GM10248 (cell line): ENCODE measurements around the gene TIGD2.

ENCODE experiments used
- CTCF ChIA-PET: fragments of 300-600 bp; sonication (Branson Sonifier 250); formaldehyde crosslinking; extraction: SDS; loops from one replicate; lab custom pipeline; 2021; ENCODE audit warnings: antibody characterized with exemption; lab: Yijun Ruan, JAX
- POLR2A ChIA-PET: fragments of 350-650 bp; sonication (Branson Sonifier 250); formaldehyde crosslinking; extraction: SDS; loops from one replicate; lab custom pipeline; 2020; ENCODE audit warnings: antibody characterized with exemption; lab: Yijun Ruan, JAX
- DNase-seq: peaks from one replicate; pipeline ENCODE4 v3.0.0; 2012; ENCODE audit errors: extremely low spot score
- TF ChIP-seq, protein P1 (sequence below): IDR thresholded peaks from 2 replicates; pipeline ENCODE4 v1.5.1; 2012; ENCODE audit warnings: mild to moderate bottlenecking, low read depth; ENCODE audit errors: extremely low read depth, missing control alignments, control extremely low read depth

Gene TIGD2

DNA sequence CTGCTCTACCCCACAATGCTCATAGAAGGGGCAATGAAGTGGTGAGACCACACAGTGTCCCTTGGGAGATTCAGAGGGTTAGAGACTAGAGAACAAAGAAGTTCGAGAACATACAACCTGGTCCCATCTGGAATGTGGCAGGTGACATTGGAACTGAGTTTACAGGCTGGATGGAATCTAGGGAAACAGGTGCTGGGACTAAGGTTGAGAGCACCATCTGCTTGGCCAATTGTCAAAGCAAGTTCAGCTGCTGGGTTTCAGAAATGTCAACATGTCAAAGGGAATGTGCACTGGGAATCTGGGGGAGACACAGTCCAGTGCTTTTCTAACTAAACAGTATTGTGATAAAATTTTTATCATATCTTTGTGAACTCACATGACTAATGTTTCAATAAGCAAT is 38.4 kb upstream of the TIGD2 start:
- ChIA-PET CTCF (no interaction called here), POLR2A (no interaction called here)
- no peak for DNase-seq
- TF ChIP-seq, protein P1, sequence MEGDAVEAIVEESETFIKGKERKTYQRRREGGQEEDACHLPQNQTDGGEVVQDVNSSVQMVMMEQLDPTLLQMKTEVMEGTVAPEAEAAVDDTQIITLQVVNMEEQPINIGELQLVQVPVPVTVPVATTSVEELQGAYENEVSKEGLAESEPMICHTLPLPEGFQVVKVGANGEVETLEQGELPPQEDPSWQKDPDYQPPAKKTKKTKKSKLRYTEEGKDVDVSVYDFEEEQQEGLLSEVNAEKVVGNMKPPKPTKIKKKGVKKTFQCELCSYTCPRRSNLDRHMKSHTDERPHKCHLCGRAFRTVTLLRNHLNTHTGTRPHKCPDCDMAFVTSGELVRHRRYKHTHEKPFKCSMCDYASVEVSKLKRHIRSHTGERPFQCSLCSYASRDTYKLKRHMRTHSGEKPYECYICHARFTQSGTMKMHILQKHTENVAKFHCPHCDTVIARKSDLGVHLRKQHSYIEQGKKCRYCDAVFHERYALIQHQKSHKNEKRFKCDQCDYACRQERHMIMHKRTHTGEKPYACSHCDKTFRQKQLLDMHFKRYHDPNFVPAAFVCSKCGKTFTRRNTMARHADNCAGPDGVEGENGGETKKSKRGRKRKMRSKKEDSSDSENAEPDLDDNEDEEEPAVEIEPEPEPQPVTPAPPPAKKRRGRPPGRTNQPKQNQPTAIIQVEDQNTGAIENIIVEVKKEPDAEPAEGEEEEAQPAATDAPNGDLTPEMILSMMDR: no peak

- TF ChIP-seq, protein P1: no peak
- no peak for DNase-seq
- ChIA-PET POLR2A (no interaction called here), CTCF (interaction anchor here (0.7 kb wide), 1 partner anchor 10 kb away, joined by 3 read pairs; no protein-coding TSS in a partner anchor)
These were observed 33.6 kb upstream of the TIGD2 start for GRCh38 chr4:89077761-89078160.

- DNase-seq: no peak
- TF ChIP-seq, protein P1: no peak
- POLR2A ChIA-PET: no interaction called here
- CTCF ChIA-PET: no interaction called here
These were observed 33.0 kb upstream of the TIGD2 start for GRCh38 chr4:89078300-89078699.

GRCh38 chr4:89099034-89099433 is 12.3 kb upstream of the TIGD2 start:
- ChIA-PET POLR2A (no interaction called here), CTCF (interaction anchor here (1.3 kb wide), 1 partner anchor 13 kb away, joined by 3 read pairs; the partner anchor contains the start of gene TIGD2)
- no peak for DNase-seq
- TF ChIP-seq, protein P1: no peak

DNA sequence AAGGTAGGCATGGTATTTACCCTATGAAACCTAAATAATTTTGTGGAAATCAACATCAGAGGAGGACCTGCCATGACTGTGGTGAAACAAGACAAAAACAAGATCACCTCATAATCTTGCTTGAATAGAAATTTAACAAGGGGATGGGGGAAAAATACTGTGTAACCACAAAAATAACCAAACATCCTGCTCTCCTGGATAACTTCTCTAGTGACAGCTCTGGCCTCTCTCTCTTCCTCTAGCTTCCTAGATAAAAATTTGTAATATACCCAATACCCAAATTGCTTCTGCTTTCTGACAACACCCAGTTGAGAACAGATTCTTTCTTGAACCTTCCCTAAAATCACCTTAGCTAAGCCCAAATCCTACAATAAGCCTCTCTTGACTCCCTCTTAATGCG is 11.9 kb upstream of the TIGD2 start:
- TF ChIP-seq, protein P1: no peak
- CTCF ChIA-PET: interaction anchor here (1.3 kb wide), 1 partner anchor 12 kb away, joined by 3 read pairs; the partner anchor contains the start of gene TIGD2
- POLR2A ChIA-PET: no interaction called here

GRCh38 chr4:89100853-89101252 is 10.5 kb upstream of the TIGD2 start:
- TF ChIP-seq, protein P1: no peak
- CTCF ChIA-PET: interaction anchor here (0.6 to 1.9 kb wide), 3 partner anchors 10 to 281 kb away, joined by 3 to 6 read pairs (median 4); partner anchors contain the start of gene TIGD2
- DNase-seq: no peak
- POLR2A ChIA-PET: no interaction called here

More for the DNA sequence above, 11.9 kb upstream of the TIGD2 start:
- no peak for DNase-seq
